Measurements from ENCODE around the gene FRAT2. TPM values are rescaled to one million over a fixed set of nuclear protein-coding genes. Genes with fewer than 3 reads are reported as not detected.

FRAT2 gene
- total RNA-seq, 2 donors from 2014 or later, result 7.1 to 8.7 TPM

DNA sequence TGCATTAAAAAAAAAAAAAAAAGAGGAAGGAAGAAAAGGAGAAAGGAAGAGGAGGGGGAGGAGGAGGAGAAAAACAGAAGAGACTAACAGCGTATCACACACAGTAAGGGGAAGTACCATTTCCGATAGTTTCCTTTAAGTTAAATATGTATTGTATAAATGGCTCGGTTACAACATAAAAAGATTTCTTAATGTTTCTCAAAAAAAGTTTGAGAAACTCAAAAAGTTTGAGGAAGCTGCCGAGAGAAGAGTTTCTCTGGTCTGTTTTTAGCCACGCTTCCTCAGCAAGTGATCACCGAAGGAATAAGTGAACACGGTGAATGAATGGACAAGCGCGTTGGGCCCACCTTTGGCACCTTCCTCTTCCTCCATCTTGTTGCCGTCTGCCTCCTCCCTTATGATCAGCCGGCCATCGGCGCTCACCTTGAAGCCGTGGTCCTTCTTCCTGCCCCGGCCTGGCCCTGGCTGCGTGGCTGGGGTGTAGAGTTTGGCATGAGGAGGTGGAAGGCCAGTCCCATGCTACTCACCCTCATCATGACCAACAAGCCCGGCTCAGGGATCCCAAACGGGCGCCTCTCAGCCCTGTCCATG is 31.3 kb upstream of the FRAT2 start:
- Mint-ChIP-seq H3K27me3 (no peaks in the 10 kb centered on the region), H3K9me3 (no peaks in the 10 kb centered on the region), H3K4me3 (no peak overlapping the region), H3K27ac (peak overlapping the region in 1 of 2 donors; percentile 3), H3K36me3 (no peaks in the 10 kb centered on the region), H3K4me1 (ENCODE audit: low read depth in 2 of 2) (peaks cover 0 to 2% of the 10 kb centered on the region in 2 donors)
- ATAC-seq (no peak), DNase-seq (ENCODE audit: low spot score) (no peak)

DNA sequence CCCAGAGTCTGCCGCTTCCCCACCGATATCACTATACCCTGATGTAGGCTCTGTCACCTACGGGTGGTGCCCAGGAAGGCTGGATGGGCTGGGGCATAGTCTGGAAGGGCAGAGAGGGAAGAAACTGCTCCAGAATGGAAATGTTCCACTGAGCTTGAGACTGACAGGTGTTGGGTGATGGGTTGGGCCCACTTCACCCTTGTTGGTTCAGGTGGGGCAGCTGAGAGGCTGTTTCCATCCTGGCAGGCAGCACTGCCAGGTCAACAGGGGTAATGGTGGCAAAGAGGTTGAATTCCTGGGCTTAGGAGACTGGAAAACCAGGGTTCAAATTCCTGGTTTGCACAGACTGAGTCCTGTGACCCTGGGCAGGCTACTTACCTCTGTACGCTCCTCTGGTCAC is 28.5 kb upstream of the FRAT2 start:
- no peak for DNase-seq (ENCODE audit: low spot score)
- Mint-ChIP-seq H3K36me3 (no peaks in the 10 kb centered on the region), H3K4me3 (no peak overlapping the region), H3K4me1 (ENCODE audit: low read depth in 2 of 2) (no peaks in the 10 kb centered on the region), H3K9me3 (no peaks in the 10 kb centered on the region), H3K27ac (no peak overlapping the region), H3K27me3 (no peaks in the 10 kb centered on the region)
- ATAC-seq, result no peak

DNA sequence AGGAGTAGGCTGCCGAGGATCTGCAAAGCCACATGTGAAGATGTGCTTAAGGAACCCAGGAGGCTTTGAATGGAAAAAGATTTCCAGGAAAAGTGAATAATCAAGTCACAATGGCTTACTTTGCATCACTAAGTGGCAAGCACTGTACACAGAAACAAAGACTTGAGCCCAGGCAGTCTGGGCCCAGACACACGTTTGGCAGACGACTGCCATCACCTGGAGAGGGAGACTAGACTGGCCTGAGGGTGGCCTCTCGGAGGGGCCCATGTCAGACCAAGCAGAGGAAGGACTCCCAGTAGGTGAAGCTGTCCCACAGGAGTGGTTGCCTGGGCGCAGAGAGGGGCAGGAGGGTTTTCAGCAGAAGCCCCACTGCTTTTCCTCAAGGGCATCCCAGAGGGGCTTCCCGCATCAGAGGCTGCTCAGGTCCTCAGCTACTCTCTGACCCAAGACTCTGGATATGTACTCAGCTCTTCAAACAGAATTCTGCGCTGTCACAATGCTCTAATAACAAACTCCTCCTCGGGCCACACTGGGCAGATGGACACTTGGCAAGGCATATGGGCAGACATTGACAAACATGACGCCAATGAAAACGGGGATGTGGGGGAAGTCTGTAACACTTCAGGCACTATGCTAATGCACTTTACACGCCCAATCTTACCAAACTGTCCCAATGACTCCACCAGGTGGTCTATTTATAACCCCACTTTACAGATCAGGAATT is 27.9 kb upstream of the FRAT2 start:
- no peak overlapping the region for H3K27ac Mint-ChIP-seq
- H3K36me3 Mint-ChIP-seq, result no peaks in the 10 kb centered on the region
- no peaks in the 10 kb centered on the region for H3K4me1 Mint-ChIP-seq (ENCODE audit: low read depth in 2 of 2)
- H3K27me3 Mint-ChIP-seq, result no peaks in the 10 kb centered on the region
- H3K4me3 Mint-ChIP-seq, result no peak overlapping the region
- H3K9me3 Mint-ChIP-seq, result no peaks in the 10 kb centered on the region
- DNase-seq (ENCODE audit: low spot score) (no peak), ATAC-seq (no peak)

DNA sequence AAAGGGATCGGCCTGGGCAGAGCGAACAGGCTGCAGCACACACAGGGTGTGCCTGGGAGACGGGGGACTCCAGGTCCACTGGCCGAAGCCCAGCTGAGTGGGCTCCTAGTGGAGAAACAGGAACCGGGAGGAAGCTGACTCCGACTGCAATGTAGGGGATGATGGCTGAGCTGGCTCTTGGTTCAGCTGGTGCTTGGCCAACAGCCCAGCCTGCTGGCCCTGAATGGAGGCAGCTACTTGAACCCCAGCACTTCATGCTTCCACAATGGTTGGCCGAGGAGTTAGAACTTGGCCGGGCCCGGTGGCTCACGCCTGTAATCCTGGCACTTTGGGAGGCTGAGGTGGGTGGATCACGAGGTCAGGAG is 27.0 kb upstream of the FRAT2 start:
- DNase-seq (ENCODE audit: low spot score), result no peak
- Mint-ChIP-seq H3K27me3 (no peaks in the 10 kb centered on the region), H3K27ac (no peak overlapping the region)

DNA sequence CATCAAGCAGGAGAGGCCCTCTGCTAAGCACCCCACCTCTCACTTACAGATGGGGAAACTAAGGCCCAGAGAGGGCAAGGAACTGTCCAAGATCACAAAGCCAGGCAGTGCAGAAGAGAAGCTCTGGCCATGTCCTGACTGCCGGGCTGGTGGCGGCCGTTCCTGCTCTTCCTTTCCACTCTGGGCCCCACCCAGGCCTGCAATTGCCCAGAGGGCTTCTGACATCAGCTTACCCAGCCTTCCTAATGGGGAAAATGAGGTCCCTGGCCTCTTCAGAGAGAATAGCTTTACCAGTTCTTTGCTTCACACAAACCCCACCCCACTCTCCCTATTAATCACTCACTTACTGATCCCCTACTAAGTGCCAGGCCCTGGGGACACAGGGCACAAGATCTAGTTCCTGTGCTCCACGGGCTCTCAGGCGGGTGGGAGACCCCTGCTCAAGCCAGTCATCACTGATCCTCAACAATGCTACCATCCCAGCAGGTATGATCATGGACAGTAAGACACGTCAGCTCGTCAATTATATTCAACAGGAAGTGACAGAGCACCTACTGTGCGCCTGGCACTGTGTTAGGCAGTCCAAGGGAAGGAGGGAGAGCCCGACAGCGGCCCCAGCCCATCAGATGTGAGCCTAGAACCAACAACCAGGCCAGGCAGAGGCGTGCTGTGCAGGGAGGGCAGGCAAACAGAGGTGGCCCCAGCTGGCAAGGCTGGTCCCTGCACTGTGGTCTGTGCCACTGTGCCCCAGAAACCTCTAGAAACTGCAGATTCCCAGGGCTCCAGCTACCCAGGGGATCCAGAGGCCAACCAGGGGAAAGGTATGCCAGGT is 26.4 kb upstream of the FRAT2 start:
- DNase-seq (ENCODE audit: low spot score) (no peak), ATAC-seq (no peak)
- peaks cover 8 to 9% of the 10 kb centered on the region in 2 donors for H3K4me1 Mint-ChIP-seq (ENCODE audit: low read depth in 2 of 2)
- H3K4me3 Mint-ChIP-seq, result no peak overlapping the region
- no peaks in the 10 kb centered on the region for H3K27me3 Mint-ChIP-seq
- no peak overlapping the region for H3K27ac Mint-ChIP-seq
- H3K36me3 Mint-ChIP-seq, result no peaks in the 10 kb centered on the region
- H3K9me3 Mint-ChIP-seq, result no peaks in the 10 kb centered on the region

More for the DNA sequence above, 27.0 kb upstream of the FRAT2 start:
- Mint-ChIP-seq H3K36me3 (no peaks in the 10 kb centered on the region), H3K4me3 (no peak overlapping the region), H3K9me3 (no peaks in the 10 kb centered on the region), H3K4me1 (ENCODE audit: low read depth in 2 of 2) (peaks cover 2 to 3% of the 10 kb centered on the region in 2 donors)
- no peak for ATAC-seq

DNA sequence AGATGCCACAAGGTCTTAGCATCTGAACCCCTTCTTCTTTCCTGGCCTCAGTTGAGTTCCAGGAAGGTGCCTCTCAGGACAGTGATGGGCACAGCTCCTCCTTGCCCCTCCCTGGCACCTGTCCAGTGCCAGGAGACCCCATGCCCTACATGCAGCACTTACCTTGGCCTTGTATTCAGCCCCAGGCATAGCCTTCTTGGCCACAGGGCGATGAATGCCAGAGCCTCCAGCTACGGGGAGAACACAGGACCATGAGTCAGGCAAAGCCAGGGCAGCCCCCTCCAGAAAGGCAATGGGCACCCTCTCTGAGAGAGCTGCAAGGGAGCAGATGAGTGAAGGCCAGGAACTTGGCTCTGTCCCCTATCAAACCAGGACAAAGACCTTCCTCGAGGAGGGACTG is 24.3 kb upstream of the FRAT2 start:
- ATAC-seq (no peak), DNase-seq (ENCODE audit: low spot score) (no peak)
- H3K36me3 Mint-ChIP-seq, result no peaks in the 10 kb centered on the region
- H3K27ac Mint-ChIP-seq, result peak overlapping the region in 1 of 2 donors; percentile 13
- H3K4me3 Mint-ChIP-seq, result no peak overlapping the region
- no peaks in the 10 kb centered on the region for H3K9me3 Mint-ChIP-seq
- H3K4me1 Mint-ChIP-seq (ENCODE audit: low read depth in 2 of 2), result peaks cover 14 to 15% of the 10 kb centered on the region in 2 donors
- no peaks in the 10 kb centered on the region for H3K27me3 Mint-ChIP-seq

DNA sequence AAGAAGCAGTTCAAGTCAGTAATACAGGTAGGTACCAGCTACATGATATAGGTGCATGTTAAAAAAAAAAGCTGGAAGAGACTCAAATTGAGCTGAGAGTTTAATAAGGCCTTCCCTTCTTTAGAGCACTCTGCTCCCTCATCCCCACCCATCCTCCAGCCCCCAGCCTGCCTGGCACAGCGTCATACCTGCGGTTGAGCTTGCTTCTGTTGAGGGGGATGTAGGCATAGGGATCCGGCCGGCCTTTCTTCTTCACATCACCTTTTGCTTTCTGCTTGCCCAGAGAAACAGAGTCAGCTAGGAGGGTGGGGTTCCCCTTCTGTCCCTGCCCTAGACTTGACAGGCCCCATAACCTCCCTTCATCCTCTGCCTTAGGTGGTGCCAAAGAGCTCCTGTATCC is 23.8 kb upstream of the FRAT2 start:
- H3K27me3 Mint-ChIP-seq, result no peaks in the 10 kb centered on the region
- H3K36me3 Mint-ChIP-seq, result no peaks in the 10 kb centered on the region
- peak overlapping the region in 1 of 2 donors; percentile 84 for H3K27ac Mint-ChIP-seq
- ATAC-seq (no peak), DNase-seq (ENCODE audit: low spot score) (no peak)
- no peaks in the 10 kb centered on the region for H3K9me3 Mint-ChIP-seq
- H3K4me3 Mint-ChIP-seq, result no peak overlapping the region
- peaks cover 14 to 15% of the 10 kb centered on the region in 2 donors for H3K4me1 Mint-ChIP-seq (ENCODE audit: low read depth in 2 of 2)

DNA sequence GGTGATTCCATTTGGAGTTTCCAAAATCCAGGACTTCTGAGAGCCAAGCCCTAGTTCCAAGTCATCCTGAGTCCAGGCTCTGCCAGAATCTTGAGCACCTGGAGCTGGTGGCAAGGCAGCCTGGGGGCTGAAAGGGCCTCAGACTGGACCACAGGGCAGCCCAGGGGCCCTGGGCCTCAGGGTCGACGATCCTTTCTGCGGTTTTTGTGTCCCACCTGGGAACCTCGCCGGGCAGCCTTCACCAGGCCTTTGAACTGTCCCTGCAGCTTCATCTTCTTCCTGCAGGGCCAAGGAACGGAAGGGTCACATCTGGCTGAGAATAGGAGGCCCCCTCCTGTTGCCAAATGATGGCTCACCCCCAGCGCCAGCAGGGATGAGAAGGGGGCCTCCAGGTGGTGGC is 22.4 kb upstream of the FRAT2 start:
- no peak overlapping the region for H3K4me3 Mint-ChIP-seq
- H3K27me3 Mint-ChIP-seq, result no peaks in the 10 kb centered on the region
- H3K9me3 Mint-ChIP-seq, result no peaks in the 10 kb centered on the region
- DNase-seq (ENCODE audit: low spot score), result no peak
- peaks cover 14 to 15% of the 10 kb centered on the region in 2 donors for H3K4me1 Mint-ChIP-seq (ENCODE audit: low read depth in 2 of 2)
- H3K27ac Mint-ChIP-seq, result peak overlapping the region; percentile 83 to 84
- ATAC-seq, result no peak
- no peaks in the 10 kb centered on the region for H3K36me3 Mint-ChIP-seq

DNA sequence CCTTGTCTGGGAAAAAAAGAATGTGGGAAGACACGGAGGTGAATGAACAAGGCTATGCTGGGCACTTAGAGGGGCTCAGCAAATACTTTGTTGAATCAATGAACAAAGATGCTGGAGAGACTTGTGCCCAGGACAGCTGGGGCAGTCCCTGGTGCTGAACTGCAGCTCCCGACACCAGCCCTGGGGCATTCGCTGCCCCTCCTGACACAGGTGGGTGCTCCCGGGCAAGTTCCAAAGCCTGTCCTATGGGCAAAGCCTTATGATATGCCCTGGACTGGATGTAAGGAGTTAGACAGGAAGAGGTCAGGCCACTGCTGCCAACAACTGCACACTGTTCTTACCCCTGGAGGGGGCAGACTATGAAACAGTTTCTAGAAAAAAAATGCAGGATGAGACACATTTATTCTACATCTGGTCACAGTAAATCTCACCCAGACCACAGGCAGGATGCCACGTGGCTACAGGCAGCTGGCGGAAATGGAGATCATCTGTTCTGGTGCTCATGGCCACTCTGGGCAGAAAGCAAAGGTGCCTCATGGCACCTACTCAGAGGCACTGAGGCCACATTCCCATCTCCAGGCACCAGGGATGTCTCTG is 21.9 kb upstream of the FRAT2 start:
- no peaks in the 10 kb centered on the region for H3K9me3 Mint-ChIP-seq
- H3K27me3 Mint-ChIP-seq, result no peaks in the 10 kb centered on the region
- ATAC-seq, result peak; percentile 84 to 87
- DNase-seq (ENCODE audit: low spot score), result peak; percentile 73
- H3K27ac Mint-ChIP-seq, result peak overlapping the region; percentile 83 to 84
- peaks cover 14 to 15% of the 10 kb centered on the region in 2 donors for H3K4me1 Mint-ChIP-seq (ENCODE audit: low read depth in 2 of 2)
- H3K36me3 Mint-ChIP-seq, result no peaks in the 10 kb centered on the region
- H3K4me3 Mint-ChIP-seq, result peak overlapping the region; percentile 66

DNA sequence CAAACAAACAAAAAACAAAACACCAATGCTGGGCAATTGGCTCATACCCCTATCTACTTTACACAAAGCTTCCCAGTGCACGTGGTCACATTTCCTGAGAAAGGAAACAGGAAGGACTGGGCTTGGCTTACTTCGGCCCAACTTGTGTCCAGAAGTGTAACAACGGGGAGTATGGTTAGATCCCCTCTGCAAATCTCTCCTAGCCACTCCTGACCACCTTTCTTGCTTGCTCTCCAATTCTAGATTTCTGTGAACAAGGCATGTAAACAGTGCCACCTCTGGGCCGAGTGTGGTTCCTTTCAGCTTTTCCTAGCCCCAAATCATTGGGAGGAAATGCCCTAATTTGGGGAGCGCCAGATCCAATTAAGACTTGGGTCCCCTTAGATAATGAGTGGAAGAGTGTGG is 21.0 kb upstream of the FRAT2 start:
- Mint-ChIP-seq H3K9me3 (no peaks in the 10 kb centered on the region), H3K4me1 (ENCODE audit: low read depth in 2 of 2) (peaks cover 14 to 15% of the 10 kb centered on the region in 2 donors), H3K27ac (peak overlapping the region; percentile 83 to 84), H3K36me3 (no peaks in the 10 kb centered on the region), H3K4me3 (peak overlapping the region; percentile 66), H3K27me3 (no peaks in the 10 kb centered on the region)
- ATAC-seq, result no peak
- no peak for DNase-seq (ENCODE audit: low spot score)

DNA sequence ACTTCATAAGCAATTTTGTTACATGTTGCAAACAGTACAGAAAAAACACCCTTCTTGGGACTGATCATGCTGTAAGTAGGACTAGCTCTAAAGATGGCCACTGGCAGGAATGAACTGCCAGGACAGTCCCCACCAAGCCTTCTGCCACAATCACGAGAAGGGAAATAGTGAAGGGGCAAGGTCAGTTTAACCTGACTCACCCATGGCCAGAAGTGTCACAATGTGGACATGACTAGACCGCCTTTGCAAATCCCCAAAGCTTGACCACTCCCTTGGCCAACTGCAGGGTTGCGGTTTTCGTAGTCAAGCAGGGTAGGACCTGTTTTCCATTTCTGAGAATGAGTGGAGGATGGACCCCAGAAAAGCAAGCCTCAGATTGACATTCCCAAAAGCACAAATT is 19.4 kb upstream of the FRAT2 start:
- Mint-ChIP-seq H3K4me3 (no peak overlapping the region), H3K27me3 (no peaks in the 10 kb centered on the region), H3K9me3 (no peaks in the 10 kb centered on the region), H3K36me3 (no peaks in the 10 kb centered on the region), H3K27ac (no peak overlapping the region), H3K4me1 (ENCODE audit: low read depth in 2 of 2) (peaks cover 14 to 15% of the 10 kb centered on the region in 2 donors)
- ATAC-seq (no peak), DNase-seq (ENCODE audit: low spot score) (no peak)

DNA sequence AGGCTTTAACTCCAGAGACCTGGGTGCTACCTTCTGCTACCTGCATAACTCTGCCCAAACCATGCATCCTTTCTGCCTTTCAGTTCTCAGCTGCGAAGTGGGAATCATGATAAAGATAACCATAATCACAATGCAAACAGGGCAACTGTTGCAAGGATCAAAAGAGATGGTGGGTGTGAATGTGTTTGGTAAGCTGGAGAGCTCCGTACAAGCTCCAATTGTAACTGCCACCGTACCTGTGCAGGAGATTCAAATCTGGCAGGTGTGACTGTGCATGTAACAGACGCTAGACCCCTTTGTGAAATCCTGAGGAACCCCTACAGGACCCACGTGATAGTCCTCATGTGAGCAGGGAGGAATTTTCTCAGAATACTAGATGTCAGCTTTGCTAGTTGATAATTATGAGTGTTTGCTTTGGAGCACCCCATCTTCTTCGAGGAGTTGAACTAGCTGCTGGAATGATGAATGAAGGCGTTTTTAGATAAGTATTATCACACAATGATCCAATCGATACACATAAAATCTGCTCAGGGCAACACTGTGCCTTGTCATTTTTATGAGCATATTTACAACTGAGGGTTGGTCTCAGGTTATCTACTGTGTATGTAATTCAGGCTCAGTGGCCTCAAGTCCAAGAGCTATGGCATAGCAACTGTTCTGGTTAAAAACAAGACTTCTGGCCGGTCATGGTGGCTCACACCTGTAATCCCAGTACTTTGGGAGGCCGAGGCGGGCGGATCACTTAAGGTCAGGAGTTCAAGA is 15.4 kb upstream of the FRAT2 start:
- DNase-seq (ENCODE audit: low spot score) (no peak), ATAC-seq (no peak)
- no peaks in the 10 kb centered on the region for H3K9me3 Mint-ChIP-seq
- H3K27ac Mint-ChIP-seq, result no peak overlapping the region
- no peaks in the 10 kb centered on the region for H3K36me3 Mint-ChIP-seq
- H3K4me1 Mint-ChIP-seq (ENCODE audit: low read depth in 2 of 2), result no peaks in the 10 kb centered on the region
- H3K4me3 Mint-ChIP-seq, result no peak overlapping the region
- H3K27me3 Mint-ChIP-seq, result no peaks in the 10 kb centered on the region

DNA sequence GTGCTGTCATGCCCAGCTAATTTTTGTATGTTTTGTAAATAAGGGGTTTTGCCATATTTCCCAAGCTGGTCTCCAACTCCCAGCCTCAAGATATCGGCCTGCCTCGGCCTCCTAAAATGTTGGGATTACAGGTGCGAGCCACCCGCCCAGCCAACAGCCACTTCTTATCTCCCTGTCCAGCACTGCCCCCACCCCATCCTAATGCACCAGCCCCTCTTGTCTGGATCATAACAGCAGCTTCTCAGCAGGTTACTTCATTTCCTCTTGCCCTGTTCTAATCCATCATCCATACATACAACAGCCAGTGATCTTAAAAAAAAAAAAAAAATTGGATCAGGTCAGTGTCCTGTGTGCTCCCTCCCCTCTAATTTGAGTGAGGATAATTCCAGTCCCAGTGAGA is 12.8 kb upstream of the FRAT2 start:
- Mint-ChIP-seq H3K27ac (no peak overlapping the region), H3K4me1 (ENCODE audit: low read depth in 2 of 2) (no peaks in the 10 kb centered on the region), H3K36me3 (no peaks in the 10 kb centered on the region), H3K27me3 (no peaks in the 10 kb centered on the region), H3K4me3 (no peak overlapping the region), H3K9me3 (no peaks in the 10 kb centered on the region)
- ATAC-seq (no peak), DNase-seq (ENCODE audit: low spot score) (no peak)
